Testis (tissue), 3 donors: ENCODE results near the gene PXDN. TPM values are rescaled to one million over a fixed set of nuclear protein-coding genes. Genes with fewer than 3 reads are reported as not detected.
"Not testable (repeated sequence)": the region's sequence is repeated elsewhere in the genome, so short reads cannot be mapped to it uniquely, and the experiment has no call there.

ENCODE experiments used
- DNase-seq: peaks from one replicate; pipeline ENCODE4 v3.0.0-alpha.2; 2019
- H3K27ac ChIP-seq, 2 donors: fragments of 200-600 bp; sonication (generic); one replicate each; pipeline ENCODE4 v1.5.1; 2019
- H3K27me3 ChIP-seq: fragments of 200-600 bp; sonication (generic); one replicate; pipeline ENCODE4 v1.5.1; 2019
- H3K36me3 ChIP-seq: fragments of 200-600 bp; sonication (generic); one replicate; pipeline ENCODE4 v1.5.1; 2017; ENCODE audit warnings: low read depth; ENCODE audit errors: missing control alignments
- H3K4me1 ChIP-seq: fragments of 200-600 bp; sonication (generic); one replicate; pipeline ENCODE4 v1.5.1; 2019
- H3K4me3 ChIP-seq, 2 donors: fragments of 200-600 bp; sonication (generic); one replicate each; pipeline ENCODE4 v1.5.1; 2017 to 2019
- H3K9me3 ChIP-seq: fragments of 200-600 bp; sonication (generic); one replicate; pipeline ENCODE4 v1.5.1; 2017
- POLR2A ChIP-seq: fragments of 450-650 bp; IDR thresholded peaks from one replicate; pipeline ENCODE4 v1.6.1; 2017; ENCODE audit warnings: antibody characterized with exemption, mild to moderate bottlenecking, moderate library complexity
- WGBS, 2 donors: methylation state at CpG; one replicate each; pipeline ENCODE4 v1.1.5; 2018; 5-methylcytosine and 5-hydroxymethylcytosine counted together
- intact Hi-C: fragments of 100-400 bp; cut with DNase I; formaldehyde crosslinking; loops from one replicate; pipeline ENCODE4 v1.15.1; 2023; ENCODE audit warnings: low total_unique reads
- polyA plus RNA-seq: library from polyadenylated mRNA; stranded (reverse); fragments of 350-450 nt; fragmentation: Illumina TruSeq; extraction: RNeasy Lipid Tissue Mini Kit (QIAGEN cat#74804); gene quantifications from one replicate; pipeline ENCODE4 v1.2.3, GENCODE V29; 2014; ENCODE audit warnings: low read depth, low replicate concordance; ENCODE audit not compliant: insufficient read depth
- total RNA-seq, 2 donors: library from RNA; depleted of rRNA; stranded (reverse); fragments of >200 nt; gene quantifications; one replicate each; pipeline ENCODE4 v1.2.3, GENCODE V29; 2016
- TF ChIP-seq, protein P1 (sequence below), 3 experiments: fragments of 450-650 bp in 2 of 3; fragments of 200-600 bp in 1 of 3; sonication (generic) in 1 of 3; IDR thresholded peaks; one replicate each; pipeline ENCODE4 v1.5.1; 2016 to 2019; ENCODE audit warnings: antibody characterized with exemption in 3 of 3, mild to moderate bottlenecking in 2 of 3, moderate library complexity in 1 of 3

Gene PXDN
- total and polyA plus RNA-seq, 3 donors from 2014 or later, result 26.7 to 41.8 (median 33.8) TPM

DNA sequence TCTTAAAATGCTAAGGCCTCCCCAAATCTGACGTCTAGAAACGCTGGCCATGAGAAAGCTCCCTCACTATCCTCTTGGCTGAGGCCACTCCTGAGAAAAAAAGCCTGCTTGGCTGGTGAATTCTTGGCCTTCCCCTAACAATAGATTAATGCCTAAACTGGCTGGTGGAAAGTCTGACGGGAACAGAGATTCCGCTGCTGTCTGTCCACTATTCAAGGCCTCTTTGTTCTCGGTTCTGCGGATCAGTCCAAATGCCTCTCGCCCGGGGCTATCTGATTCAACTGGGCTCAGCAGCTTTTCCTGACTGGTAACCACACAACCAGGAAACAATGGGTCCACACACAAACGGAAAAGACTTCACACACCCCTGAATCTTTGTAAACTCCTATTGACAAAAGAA, 27.2 kb downstream of the PXDN start:
- intact Hi-C loops, result no loop called here
- Histone ChIP-seq H3K4me1 (peaks cover 7% of the 10 kb centered on the region), H3K27ac (peak overlapping the region in 1 of 2 donors; percentile 64), H3K9me3 (no peaks in the 10 kb centered on the region), H3K36me3 (no peaks in the 10 kb centered on the region), H3K27me3 (no peaks in the 10 kb centered on the region), H3K4me3 (no peak overlapping the region)
- TF ChIP-seq, protein P1, sequence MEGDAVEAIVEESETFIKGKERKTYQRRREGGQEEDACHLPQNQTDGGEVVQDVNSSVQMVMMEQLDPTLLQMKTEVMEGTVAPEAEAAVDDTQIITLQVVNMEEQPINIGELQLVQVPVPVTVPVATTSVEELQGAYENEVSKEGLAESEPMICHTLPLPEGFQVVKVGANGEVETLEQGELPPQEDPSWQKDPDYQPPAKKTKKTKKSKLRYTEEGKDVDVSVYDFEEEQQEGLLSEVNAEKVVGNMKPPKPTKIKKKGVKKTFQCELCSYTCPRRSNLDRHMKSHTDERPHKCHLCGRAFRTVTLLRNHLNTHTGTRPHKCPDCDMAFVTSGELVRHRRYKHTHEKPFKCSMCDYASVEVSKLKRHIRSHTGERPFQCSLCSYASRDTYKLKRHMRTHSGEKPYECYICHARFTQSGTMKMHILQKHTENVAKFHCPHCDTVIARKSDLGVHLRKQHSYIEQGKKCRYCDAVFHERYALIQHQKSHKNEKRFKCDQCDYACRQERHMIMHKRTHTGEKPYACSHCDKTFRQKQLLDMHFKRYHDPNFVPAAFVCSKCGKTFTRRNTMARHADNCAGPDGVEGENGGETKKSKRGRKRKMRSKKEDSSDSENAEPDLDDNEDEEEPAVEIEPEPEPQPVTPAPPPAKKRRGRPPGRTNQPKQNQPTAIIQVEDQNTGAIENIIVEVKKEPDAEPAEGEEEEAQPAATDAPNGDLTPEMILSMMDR (IDR thresholded peaks at IDR 0.05), result no peak
- no peak for TF ChIP-seq POLR2A
- DNase-seq, result peak; percentile 37
- WGBS, 2 donors, result 56 to 78% methylated on average over 9 of the region's 9 CpGs

DNA sequence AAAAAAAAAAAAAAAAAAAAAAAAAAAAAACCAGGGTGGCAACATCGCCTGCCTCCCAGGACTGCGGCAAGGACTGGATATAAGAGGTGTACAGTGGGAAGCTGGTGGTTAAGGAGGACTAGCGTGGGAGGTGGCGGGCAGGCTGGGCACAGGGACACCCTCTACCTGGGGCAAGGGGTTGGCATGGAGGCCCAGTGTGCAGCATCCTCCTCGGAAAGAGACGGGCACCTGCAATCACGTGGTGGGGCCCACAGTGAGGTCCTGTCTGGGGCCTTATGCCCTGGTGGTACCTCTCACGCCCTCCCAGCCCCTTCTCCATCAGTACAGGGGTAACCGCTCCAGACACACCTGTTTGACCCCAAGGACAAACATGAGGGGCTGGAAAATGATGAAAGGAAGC, 27.9 kb downstream of the PXDN start:
- TF ChIP-seq, protein P1 (IDR thresholded peaks at IDR 0.05), result no peak
- TF ChIP-seq POLR2A, result no peak
- Histone ChIP-seq H3K27me3 (no peaks in the 10 kb centered on the region), H3K36me3 (no peaks in the 10 kb centered on the region), H3K27ac (no peak overlapping the region), H3K4me1 (peaks cover 7% of the 10 kb centered on the region), H3K9me3 (no peaks in the 10 kb centered on the region), H3K4me3 (no peak overlapping the region)
- intact Hi-C loops, result no loop called here
- WGBS, 2 donors, result 94 to 95% methylated on average over 4 to 9 of the region's 9 CpGs
- DNase-seq, result no peak

DNA sequence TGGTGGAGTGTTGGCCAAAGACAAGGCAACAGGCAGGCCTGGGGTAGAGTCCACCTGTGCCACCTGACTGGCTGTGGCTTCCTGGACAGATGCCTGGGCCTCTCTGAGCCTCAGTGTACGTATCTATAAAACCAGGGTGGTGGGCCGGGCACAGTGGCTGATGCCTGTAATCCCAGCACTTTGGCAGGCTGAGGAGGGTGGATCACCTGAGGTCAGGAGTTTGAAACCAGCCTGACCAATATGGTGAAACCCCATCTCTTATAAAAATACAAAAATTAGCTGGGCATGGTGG, 28.4 kb downstream of the PXDN start:
- H3K9me3 ChIP-seq, H3K27me3 ChIP-seq, H3K36me3 ChIP-seq, H3K4me1 ChIP-seq, H3K27ac ChIP-seq, DNase-seq, intact Hi-C loops, H3K4me3 ChIP-seq: not testable (repeated sequence)
- WGBS, 2 donors, result 98 to 100% methylated on average over 1 to 2 of the region's 2 CpGs

DNA sequence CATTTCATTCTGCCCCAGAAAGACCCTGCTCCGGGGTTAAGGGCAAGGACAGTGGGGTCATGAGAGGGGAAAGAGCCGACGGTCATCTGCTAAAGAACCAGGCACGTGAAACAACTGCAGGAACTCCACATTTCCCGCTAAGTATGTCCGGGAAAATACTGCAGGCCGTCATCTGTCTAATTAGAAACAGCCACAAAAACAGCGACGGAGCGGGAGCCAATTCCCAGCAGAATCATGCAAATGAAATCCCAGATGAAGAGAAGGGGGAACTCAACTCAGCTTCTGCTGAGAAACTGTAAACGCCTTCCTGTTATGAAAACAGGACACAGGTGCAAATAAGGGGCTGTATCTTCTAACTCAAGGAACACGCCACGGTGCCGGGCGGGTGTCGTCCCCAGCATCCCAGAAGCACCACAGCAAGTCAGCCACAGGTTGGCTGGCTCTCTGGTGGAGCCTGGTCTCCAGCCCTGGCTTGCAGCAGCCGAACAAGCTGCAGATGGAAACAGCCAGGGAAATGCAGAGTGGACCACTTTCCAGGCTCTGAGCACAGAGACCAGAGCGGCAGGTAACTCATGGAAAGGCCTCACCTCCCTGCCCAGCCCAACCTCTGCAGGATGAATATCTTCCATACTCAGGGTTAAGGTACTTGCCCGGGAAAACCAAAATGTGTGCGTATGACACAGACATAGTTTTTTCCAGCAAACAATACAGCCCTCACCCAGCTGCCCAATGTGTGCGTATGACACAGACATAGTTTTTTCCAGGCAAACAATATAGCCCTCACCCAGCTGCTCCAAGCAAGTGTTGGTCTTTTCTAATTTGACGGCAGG, 28.9 kb downstream of the PXDN start:
- intact Hi-C loops, result no loop called here
- WGBS, 2 donors, result 66 to 67% methylated on average over 20 to 22 of the region's 22 CpGs
- Histone ChIP-seq H3K9me3 (no peaks in the 10 kb centered on the region), H3K27ac (no peak overlapping the region), H3K4me3 (no peak overlapping the region), H3K36me3 (no peaks in the 10 kb centered on the region), H3K4me1 (peaks cover 7% of the 10 kb centered on the region), H3K27me3 (no peaks in the 10 kb centered on the region)
- peak; percentile 57 for DNase-seq
- TF ChIP-seq POLR2A, result no peak
- TF ChIP-seq, protein P1 (IDR thresholded peaks at IDR 0.05), result no peak

DNA sequence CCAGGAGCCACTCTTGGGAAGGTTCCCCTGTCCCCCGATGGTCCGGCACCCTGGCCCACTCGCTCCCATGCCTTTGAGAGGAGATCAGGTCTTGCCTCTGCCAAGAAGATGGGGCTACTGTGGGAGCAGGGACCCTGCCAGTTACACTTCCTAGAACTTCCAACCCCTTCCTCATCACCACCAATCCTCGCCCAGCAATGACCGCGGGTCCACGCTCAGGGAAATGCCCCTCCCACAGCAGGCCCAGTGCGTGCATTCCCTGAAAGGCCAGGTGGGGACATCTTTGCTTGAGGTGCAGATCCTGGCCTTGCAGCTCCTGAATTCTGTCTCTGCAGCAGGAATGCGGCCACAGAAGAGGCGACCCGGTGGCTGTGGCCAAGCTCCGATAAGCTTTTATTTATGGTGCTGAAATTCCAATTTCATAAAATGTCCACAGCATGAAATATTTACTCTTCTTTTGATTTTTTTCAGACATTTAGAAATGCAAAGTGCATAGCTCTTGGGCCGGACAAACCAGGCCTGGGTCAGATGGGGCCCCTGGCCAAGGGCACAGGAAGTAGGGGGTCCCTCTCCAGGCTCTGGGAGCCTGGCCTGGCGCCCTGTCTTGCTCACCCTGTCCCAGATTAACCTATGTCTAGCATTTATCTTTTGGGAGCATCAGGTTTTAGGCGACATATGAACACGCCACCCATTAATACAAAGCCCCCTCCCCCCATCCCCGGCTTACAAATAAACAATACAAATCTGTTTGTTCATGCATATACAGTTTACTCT, 29.8 kb downstream of the PXDN start:
- no peak for DNase-seq
- TF ChIP-seq, protein P1 (IDR thresholded peaks at IDR 0.05), result no peak
- no peak for TF ChIP-seq POLR2A
- Histone ChIP-seq H3K36me3 (no peaks in the 10 kb centered on the region), H3K9me3 (no peaks in the 10 kb centered on the region), H3K27ac (no peak overlapping the region), H3K4me3 (no peak overlapping the region), H3K27me3 (no peaks in the 10 kb centered on the region), H3K4me1 (peaks cover 7% of the 10 kb centered on the region)
- intact Hi-C loops, result no loop called here
- WGBS, 2 donors, result 70 to 81% methylated on average over 12 to 17 of the region's 17 CpGs
